ENCODE data around the gene CHM. TPM values are rescaled to one million over a fixed set of nuclear protein-coding genes. Genes with fewer than 3 reads are reported as not detected.

Gene CHM, protein sequence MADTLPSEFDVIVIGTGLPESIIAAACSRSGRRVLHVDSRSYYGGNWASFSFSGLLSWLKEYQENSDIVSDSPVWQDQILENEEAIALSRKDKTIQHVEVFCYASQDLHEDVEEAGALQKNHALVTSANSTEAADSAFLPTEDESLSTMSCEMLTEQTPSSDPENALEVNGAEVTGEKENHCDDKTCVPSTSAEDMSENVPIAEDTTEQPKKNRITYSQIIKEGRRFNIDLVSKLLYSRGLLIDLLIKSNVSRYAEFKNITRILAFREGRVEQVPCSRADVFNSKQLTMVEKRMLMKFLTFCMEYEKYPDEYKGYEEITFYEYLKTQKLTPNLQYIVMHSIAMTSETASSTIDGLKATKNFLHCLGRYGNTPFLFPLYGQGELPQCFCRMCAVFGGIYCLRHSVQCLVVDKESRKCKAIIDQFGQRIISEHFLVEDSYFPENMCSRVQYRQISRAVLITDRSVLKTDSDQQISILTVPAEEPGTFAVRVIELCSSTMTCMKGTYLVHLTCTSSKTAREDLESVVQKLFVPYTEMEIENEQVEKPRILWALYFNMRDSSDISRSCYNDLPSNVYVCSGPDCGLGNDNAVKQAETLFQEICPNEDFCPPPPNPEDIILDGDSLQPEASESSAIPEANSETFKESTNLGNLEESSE
- 10 to 100 TPM; 12.2 to 16.7 (median 14.6) TPM for total RNA-seq

DNA sequence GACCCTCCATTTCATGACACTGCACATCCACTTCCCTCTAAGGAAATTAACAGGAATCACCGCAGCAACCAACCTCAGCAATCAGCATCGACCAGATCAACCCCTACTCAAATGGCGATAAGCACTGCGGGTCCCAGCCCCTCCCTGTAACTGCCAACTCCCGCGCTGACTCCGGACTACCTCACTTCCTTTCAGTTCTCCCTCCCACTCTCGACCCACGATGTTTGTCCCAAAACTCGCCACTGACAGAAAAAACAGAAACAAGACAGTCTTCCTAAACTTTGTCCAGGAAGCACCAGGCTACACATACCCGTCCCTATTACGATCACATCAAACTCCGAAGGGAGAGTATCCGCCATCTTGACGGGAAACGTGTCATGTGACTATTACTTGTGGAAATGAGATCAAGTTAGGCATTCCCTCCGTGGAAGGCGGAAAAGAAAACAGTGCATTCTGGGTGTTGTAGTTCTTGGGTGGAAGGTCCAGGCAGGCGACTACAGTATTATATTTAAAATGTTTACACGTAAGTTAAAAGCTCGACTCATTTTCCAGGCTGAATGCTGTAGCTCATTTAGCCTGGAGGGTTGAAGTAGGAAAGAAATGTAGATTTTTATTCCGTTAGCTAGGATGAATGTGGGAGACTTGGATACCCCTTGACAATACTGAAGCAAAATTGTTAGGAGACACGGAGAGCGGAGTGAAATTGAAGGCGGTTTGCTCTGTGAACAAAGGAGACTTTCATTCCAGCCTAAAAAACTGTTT is at the start of gene CHM:
Gene CHM, minus strand, starts transcription at position 385 of the 762 bp plus-strand sequence. Its CDS starts 26 bp downstream, at position 359.
- peaks cover 4% of the 10 kb centered on the region for H3K4me1 Mint-ChIP-seq (ENCODE audit: low read depth)
- H3K36me3 Mint-ChIP-seq (ENCODE audit: insufficient read depth), result peaks cover 2% of the 10 kb centered on the region
- no peaks in the 10 kb centered on the region for H3K9me3 Mint-ChIP-seq
- no peaks in the 10 kb centered on the region for H3K27me3 Mint-ChIP-seq (ENCODE audit: low read depth)
- no peak within 1 kb of the TSS for H3K4me3 Mint-ChIP-seq
- DNase-seq (peak; percentile 26), ATAC-seq (peak; percentile 95 to 96)

DNA sequence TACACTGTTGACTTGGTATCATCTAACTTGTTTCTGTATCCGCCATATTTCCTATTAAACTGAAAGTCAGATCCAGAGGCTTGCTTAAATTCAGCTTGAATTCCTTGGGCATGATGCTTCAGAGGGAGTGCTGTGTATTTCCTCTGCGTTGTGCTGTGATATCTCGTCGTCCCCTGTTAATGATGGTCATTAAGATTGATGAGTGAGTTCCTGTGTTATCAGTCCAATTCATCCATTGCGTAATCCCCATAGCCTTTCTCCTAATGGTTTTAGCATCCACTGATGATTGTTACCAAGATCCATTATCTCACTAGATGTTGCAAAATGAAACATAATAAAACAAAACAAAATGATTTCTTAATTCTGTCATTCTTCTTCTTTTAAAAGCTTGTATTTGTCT is 31.3 kb upstream of the CHM start:
- DNase-seq, result no peak
- no peak for ATAC-seq
- no peaks in the 10 kb centered on the region for H3K36me3 Mint-ChIP-seq (ENCODE audit: insufficient read depth)
- H3K4me1 Mint-ChIP-seq (ENCODE audit: low read depth), result no peaks in the 10 kb centered on the region
- H3K4me3 Mint-ChIP-seq, result no peak overlapping the region
- no peaks in the 10 kb centered on the region for H3K27me3 Mint-ChIP-seq (ENCODE audit: low read depth)
- no peaks in the 10 kb centered on the region for H3K9me3 Mint-ChIP-seq

DNA sequence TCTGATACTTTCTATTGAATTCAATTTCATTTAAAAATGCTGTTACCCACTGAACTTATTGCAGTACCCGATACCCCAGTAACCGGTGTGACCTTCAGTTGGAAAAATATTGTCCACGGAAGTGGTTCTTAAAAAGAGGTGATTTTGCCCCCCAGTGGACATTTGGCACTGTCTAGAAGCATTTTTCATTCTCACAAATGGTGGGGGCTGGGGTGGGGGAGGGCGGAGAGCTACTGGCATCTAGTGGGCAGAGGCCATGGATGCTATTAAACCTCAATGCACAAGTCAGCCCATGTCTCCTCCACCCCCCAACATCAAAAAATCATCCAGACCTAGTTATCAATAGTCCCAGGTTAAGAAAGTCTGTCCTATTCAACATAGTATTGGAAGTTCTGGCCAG is 19.6 kb upstream of the CHM start:
- peaks cover 6% of the 10 kb centered on the region for H3K9me3 Mint-ChIP-seq
- H3K4me3 Mint-ChIP-seq, result no peak overlapping the region
- peaks cover 9% of the 10 kb centered on the region for H3K27me3 Mint-ChIP-seq (ENCODE audit: low read depth)
- no peaks in the 10 kb centered on the region for H3K4me1 Mint-ChIP-seq (ENCODE audit: low read depth)
- no peak for ATAC-seq
- DNase-seq, result no peak
- H3K36me3 Mint-ChIP-seq (ENCODE audit: insufficient read depth), result no peaks in the 10 kb centered on the region

DNA sequence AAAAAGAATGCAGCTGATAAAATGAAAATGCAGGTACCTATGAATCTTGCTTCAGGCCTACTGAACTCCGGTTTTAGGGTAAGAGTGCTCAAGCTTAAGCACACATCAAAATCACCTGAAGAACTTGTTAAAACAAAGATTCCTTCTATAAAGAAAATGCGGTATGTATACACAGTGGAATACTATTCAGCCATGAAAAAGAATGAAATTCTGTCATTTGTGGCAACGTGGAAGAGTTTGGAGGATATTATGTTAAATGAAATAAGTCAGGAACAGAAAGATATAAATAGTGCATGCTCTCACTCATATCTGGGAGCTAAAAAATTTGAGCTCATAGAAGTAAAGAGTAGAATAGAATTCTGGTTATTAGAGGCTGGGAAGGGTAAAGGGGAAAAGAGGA is 14.0 kb upstream of the CHM start:
- DNase-seq, result no peak
- Mint-ChIP-seq H3K27me3 (ENCODE audit: low read depth) (peaks cover 14% of the 10 kb centered on the region), H3K36me3 (ENCODE audit: insufficient read depth) (no peaks in the 10 kb centered on the region), H3K4me1 (ENCODE audit: low read depth) (no peaks in the 10 kb centered on the region), H3K4me3 (no peak overlapping the region), H3K9me3 (no peaks in the 10 kb centered on the region)
- no peak for ATAC-seq

DNA sequence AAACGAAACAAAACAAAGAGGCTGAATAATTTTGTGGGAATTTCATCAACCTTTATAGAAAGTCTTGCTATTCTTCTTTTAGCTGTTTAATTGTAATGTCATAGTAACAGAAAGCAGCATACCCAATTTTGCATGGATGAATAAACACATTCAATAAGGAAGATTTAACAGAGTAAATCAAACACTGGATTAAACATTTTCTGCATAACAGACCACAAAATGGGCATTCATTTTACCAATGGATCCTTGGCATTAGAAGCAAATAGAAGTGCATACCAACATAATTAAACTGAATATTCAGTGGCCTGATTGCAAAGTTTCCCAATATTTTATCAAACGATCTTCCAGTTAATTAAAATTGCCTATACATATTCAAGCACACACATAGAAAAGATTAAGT is 4.4 kb upstream of the CHM start:
- no peaks in the 10 kb centered on the region for H3K9me3 Mint-ChIP-seq
- no peak overlapping the region for H3K4me3 Mint-ChIP-seq
- no peak for DNase-seq
- peaks cover 2% of the 10 kb centered on the region for H3K4me1 Mint-ChIP-seq (ENCODE audit: low read depth)
- H3K27me3 Mint-ChIP-seq (ENCODE audit: low read depth), result peaks cover 4% of the 10 kb centered on the region
- H3K36me3 Mint-ChIP-seq (ENCODE audit: insufficient read depth), result no peaks in the 10 kb centered on the region
- ATAC-seq, result no peak

DNA sequence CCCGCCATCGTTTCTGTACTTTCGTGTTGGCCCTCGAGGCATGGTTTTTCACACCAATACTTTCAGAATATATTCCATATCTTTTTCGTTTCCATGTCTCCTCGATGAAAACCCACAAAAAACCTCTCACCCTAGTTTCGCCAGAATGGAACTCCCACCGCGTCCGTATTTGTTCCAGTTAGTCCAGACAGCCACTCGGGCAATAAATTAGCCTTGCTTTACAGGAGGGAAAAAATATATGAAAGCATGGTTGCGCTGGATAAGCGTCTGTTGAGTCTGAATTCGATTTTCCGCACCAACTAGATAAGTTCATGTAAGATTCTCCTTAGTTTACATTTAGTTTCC is 550 bp upstream of the CHM start:
- H3K36me3 Mint-ChIP-seq (ENCODE audit: insufficient read depth), result peaks cover 2% of the 10 kb centered on the region
- ATAC-seq, result no peak
- DNase-seq, result no peak
- no peak overlapping the region for H3K4me3 Mint-ChIP-seq
- no peaks in the 10 kb centered on the region for H3K27me3 Mint-ChIP-seq (ENCODE audit: low read depth)
- H3K9me3 Mint-ChIP-seq, result no peaks in the 10 kb centered on the region
- peaks cover 4% of the 10 kb centered on the region for H3K4me1 Mint-ChIP-seq (ENCODE audit: low read depth)

DNA sequence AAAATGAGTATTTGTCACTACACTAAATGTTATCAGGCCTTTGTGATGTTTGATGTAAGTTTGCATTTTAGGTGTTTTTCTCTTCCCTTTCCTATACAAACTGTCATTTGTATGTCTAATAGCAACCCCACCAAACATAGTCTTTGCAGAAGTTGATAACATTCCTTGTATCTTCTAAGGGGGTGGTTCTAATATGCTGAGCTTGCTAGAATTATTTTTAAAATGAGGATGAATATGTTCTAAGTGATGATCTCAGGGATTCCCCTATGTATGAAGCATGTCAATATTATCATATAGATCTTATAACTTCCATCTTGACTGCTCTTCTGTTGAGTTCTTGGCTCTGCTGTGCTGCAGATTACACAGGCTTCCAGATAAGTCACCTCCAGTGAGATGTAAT is 3.1 kb downstream of the CHM start:
- H3K4me1 Mint-ChIP-seq (ENCODE audit: low read depth), result peaks cover 8% of the 10 kb centered on the region
- no peaks in the 10 kb centered on the region for H3K9me3 Mint-ChIP-seq
- no peak overlapping the region for H3K4me3 Mint-ChIP-seq
- H3K27me3 Mint-ChIP-seq (ENCODE audit: low read depth), result no peaks in the 10 kb centered on the region
- DNase-seq, result no peak
- H3K36me3 Mint-ChIP-seq (ENCODE audit: insufficient read depth), result peaks cover 4% of the 10 kb centered on the region
- ATAC-seq, result no peak

DNA sequence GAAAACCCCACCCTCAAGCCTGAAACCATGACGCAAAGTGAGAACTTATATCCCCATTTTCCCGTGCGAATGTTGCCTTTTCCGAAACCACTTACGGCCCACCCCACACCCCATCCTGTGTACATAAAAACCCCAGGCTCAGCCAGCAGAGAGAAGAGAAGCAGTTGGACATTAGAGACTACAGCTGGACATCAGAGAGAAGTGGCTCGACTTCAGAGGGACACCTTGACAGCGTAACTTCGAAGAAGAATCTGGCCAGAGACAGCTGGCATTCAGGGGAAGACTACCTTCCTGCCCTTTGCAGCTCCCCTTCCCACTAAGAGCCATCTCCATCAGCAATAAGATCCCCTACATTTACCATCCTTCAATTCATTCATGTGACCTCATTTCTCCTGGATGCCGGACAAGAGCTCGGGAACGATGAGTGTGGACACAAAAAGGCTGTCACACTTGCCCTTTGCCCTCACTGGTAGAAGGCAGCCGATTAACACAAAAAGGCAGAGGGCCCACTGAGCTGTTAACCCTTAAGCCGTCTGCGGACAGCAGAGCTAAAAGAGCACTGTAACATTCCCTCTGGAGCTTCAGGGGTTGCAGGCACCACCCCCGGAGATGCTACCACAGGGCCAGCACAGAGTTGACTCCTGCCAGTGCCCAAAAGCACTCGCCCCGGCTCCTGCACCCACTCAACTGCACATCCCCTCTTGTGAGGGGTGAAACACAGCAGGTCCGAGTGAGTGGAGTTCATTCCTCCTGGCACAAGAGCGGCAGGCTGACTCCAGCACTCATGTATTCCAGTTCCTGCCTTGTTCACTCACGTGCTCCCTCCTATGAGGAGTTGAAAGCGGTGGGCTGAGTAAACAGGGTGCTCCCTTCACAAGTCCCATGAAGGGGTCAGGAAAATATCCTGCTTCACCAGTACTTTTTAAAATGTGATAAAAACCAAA is 7.5 kb downstream of the CHM start:
- Mint-ChIP-seq H3K4me1 (ENCODE audit: low read depth) (peaks cover 10% of the 10 kb centered on the region), H3K36me3 (ENCODE audit: insufficient read depth) (peaks cover 5% of the 10 kb centered on the region), H3K27me3 (ENCODE audit: low read depth) (no peaks in the 10 kb centered on the region), H3K9me3 (no peaks in the 10 kb centered on the region), H3K4me3 (no peak overlapping the region)
- DNase-seq, result no peak
- no peak for ATAC-seq

DNA sequence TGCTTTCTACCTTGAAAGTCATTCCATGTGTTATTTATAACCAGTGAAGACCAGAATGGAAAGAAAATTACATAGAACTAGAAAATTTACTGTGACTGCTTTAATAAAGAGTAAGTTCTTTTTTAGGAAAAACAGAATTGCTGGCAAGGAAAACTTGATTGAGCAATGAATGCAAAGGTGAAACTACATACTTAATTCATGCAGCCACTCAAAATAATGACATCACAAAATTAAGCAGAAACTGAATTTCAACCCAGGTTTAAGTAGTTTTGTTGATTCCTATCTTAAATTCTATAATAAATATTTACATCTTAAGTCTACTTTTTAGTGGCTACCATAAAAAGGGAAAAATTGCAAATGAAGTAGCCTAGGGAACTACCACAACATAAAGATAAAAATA is 14.0 kb downstream of the CHM start:
- no peak overlapping the region for H3K4me3 Mint-ChIP-seq
- peaks cover 4% of the 10 kb centered on the region for H3K36me3 Mint-ChIP-seq (ENCODE audit: insufficient read depth)
- no peaks in the 10 kb centered on the region for H3K9me3 Mint-ChIP-seq
- no peak for DNase-seq
- H3K27me3 Mint-ChIP-seq (ENCODE audit: low read depth), result no peaks in the 10 kb centered on the region
- ATAC-seq, result no peak
- peaks cover 15% of the 10 kb centered on the region for H3K4me1 Mint-ChIP-seq (ENCODE audit: low read depth)

DNA sequence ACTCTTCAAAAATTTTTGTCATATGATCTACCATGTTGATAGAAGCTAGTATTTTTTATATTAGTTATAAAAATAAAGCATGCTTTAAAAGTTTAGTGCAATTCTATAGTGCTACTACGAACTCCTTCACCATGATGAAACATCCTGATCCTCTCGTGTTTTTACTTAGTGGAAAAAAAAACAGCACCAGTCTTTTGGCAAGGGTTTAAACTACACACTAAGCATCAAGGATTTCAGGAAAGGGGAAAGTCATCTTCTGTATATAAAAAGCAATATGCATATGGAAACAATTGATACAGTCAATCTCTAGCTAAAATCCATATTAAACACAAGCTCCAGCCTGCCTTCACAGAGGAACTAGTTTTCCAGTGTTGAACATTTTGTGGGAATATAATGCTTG is 18.7 kb downstream of the CHM start:
- no peak for DNase-seq
- ATAC-seq, result no peak
- no peaks in the 10 kb centered on the region for H3K9me3 Mint-ChIP-seq
- H3K4me1 Mint-ChIP-seq (ENCODE audit: low read depth), result peaks cover 3% of the 10 kb centered on the region
- peaks cover 1% of the 10 kb centered on the region for H3K36me3 Mint-ChIP-seq (ENCODE audit: insufficient read depth)
- no peak overlapping the region for H3K4me3 Mint-ChIP-seq
- H3K27me3 Mint-ChIP-seq (ENCODE audit: low read depth), result no peaks in the 10 kb centered on the region

DNA sequence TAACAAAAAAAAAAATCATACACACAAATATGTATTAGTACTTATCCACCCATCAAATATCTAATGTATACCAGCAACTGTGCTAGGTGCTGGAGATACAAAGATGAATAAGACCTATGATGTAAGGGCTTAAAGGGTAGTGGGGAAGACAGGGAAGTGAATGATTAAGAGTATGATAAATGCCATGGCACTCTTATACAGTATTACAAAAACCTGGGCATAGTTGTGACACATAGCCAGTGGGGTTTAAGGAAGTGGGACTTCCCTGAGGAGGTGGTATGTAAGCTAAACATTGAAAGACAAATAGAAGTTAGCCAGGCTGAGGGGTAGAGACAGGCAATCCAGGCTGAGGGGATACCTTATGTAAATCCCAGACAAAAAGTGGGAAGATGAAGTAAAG is 23.5 kb downstream of the CHM start:
- ATAC-seq (no peak), DNase-seq (no peak)
- Mint-ChIP-seq H3K4me1 (ENCODE audit: low read depth) (peaks cover 5% of the 10 kb centered on the region), H3K27me3 (ENCODE audit: low read depth) (no peaks in the 10 kb centered on the region), H3K9me3 (no peaks in the 10 kb centered on the region), H3K36me3 (ENCODE audit: insufficient read depth) (peaks cover 4% of the 10 kb centered on the region), H3K4me3 (no peak overlapping the region)

DNA sequence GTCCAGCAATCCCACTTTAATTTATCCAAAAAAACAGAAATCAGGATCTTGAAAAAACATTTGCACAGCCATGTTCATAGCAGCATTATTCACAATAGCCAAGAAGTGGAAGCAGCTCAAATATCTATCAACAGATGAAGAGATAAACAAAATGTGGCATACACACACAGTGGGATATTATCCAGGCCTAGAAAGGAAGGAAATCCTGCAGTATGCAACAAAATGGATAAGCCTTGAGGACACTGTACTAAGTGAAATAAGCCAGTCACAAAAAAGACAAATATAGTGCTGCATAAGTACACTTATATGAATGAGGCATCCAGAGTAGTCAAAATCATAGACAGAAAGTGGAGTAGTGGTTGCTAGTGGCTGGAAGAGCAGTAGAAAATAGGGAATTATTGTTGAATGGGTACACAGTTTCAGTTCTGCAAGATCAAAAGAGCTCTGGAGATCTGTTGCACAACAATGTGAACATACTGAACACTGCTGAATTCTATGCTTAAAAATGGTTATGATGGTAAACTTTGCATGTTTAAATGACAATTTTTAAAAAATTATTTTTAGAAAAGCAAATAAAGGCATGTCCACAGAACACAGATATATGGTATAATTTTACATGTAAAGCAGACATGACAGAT is 25.6 kb downstream of the CHM start:
- ATAC-seq (no peak), DNase-seq (no peak)
- peaks cover 9% of the 10 kb centered on the region for H3K4me1 Mint-ChIP-seq (ENCODE audit: low read depth)
- H3K27me3 Mint-ChIP-seq (ENCODE audit: low read depth), result no peaks in the 10 kb centered on the region
- H3K36me3 Mint-ChIP-seq (ENCODE audit: insufficient read depth), result peaks cover 12% of the 10 kb centered on the region
- no peak overlapping the region for H3K4me3 Mint-ChIP-seq
- H3K9me3 Mint-ChIP-seq, result no peaks in the 10 kb centered on the region

DNA sequence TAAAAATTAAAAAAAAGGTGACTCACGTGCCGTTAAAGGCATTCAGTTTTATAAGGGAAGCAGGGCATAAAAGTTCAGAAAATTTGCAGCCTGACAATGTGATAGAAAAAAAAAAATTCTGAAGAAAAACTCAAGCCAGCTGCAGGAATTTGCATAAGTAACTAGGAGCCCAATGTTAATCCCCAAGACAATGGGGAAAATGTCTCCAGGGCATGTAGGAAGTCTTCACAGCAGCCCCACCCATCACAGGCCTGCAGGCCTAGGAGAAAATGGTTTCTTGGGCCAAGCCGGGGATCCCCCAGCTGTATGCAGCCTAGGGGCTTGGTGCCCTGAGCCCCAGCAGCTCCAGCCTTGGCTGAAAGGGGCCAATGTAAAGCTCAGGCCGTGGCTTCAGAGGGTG is 31.2 kb downstream of the CHM start:
- Mint-ChIP-seq H3K4me3 (no peak overlapping the region), H3K27me3 (ENCODE audit: low read depth) (no peaks in the 10 kb centered on the region), H3K36me3 (ENCODE audit: insufficient read depth) (peaks cover 26% of the 10 kb centered on the region), H3K4me1 (ENCODE audit: low read depth) (peaks cover 30% of the 10 kb centered on the region), H3K9me3 (peaks cover 4% of the 10 kb centered on the region)
- no peak for ATAC-seq
- DNase-seq, result no peak
